ENCODE measurements around the gene SLC25A47. TPM values are rescaled to one million over a fixed set of nuclear protein-coding genes. Genes with fewer than 3 reads are reported as not detected.

Gene SLC25A47
- total RNA-seq, 2 donors from 2014 or later: not detected

GRCh38 chr14:100370003-100370402 lies 46.9 kb downstream of the SLC25A47 start:
- no peaks in the 10 kb centered on the region for H3K27me3 ChIP-seq
- no peak overlapping the region for H3K27ac ChIP-seq
- intact Hi-C loops (cut with DNase I): loop anchor here (10.0 kb wide), 1 partner anchor 55 kb away; no protein-coding TSS in a partner anchor
- no peak overlapping the region for H3K4me3 ChIP-seq
- H3K9me3 ChIP-seq: no peaks in the 10 kb centered on the region
- H3K36me3 ChIP-seq (replicated peaks in 1 of 2; ENCODE audit: insufficient read depth in 1 of 2, low read depth in 2 of 2): no peaks in the 10 kb centered on the region
- DNase-seq (no peak), ATAC-seq (no peak)
- WGBS, 2 donors: 87 to 90% methylated on average over 4 of the region's 4 CpGs
- no peak for TF ChIP-seq CTCF (IDR thresholded peaks at IDR 0.05)
- TF ChIP-seq POLR2A (IDR thresholded peaks at IDR 0.05): no peak
- peaks cover 6% of the 10 kb centered on the region for H3K4me1 ChIP-seq

GRCh38 chr14:100371773-100372172 lies 48.6 kb downstream of the SLC25A47 start:
- no peaks in the 10 kb centered on the region for H3K27me3 ChIP-seq
- intact Hi-C loops (cut with DNase I): loop anchor here (10.0 kb wide), 1 partner anchor 57 kb away; no protein-coding TSS in a partner anchor
- H3K36me3 ChIP-seq (replicated peaks in 1 of 2; ENCODE audit: insufficient read depth in 1 of 2, low read depth in 2 of 2): no peaks in the 10 kb centered on the region
- H3K4me1 ChIP-seq: peaks cover 15% of the 10 kb centered on the region
- 85 to 86% methylated on average over 6 of the region's 6 CpGs for WGBS, 2 donors
- ATAC-seq: no peak
- H3K9me3 ChIP-seq: no peaks in the 10 kb centered on the region
- TF ChIP-seq POLR2A (IDR thresholded peaks at IDR 0.05) (no peak), CTCF (IDR thresholded peaks at IDR 0.05) (no peak)
- no peak for DNase-seq
- no peak overlapping the region for H3K4me3 ChIP-seq
- H3K27ac ChIP-seq: no peak overlapping the region

GRCh38 chr14:100372357-100373048 lies 49.4 kb downstream of the SLC25A47 start:
- Histone ChIP-seq H3K27ac (no peak overlapping the region), H3K36me3 (replicated peaks in 1 of 2; ENCODE audit: insufficient read depth in 1 of 2, low read depth in 2 of 2) (no peaks in the 10 kb centered on the region), H3K9me3 (no peaks in the 10 kb centered on the region), H3K27me3 (no peaks in the 10 kb centered on the region), H3K4me3 (no peak overlapping the region), H3K4me1 (peaks cover 22% of the 10 kb centered on the region)
- TF ChIP-seq POLR2A (IDR thresholded peaks at IDR 0.05) (no peak), CTCF (IDR thresholded peaks at IDR 0.05) (no peak)
- DNase-seq (no peak), ATAC-seq (no peak)
- 71 to 80% methylated on average over 4 of the region's 4 CpGs for WGBS, 2 donors
- intact Hi-C loops (cut with DNase I): loop anchor here (10.0 kb wide), 1 partner anchor 58 kb away; no protein-coding TSS in a partner anchor

- no peak overlapping the region for H3K4me3 ChIP-seq
- no peaks in the 10 kb centered on the region for H3K9me3 ChIP-seq
- H3K27ac ChIP-seq: peak overlapping the region in 2 of 4 donors; percentile 86 to 92
- H3K4me1 ChIP-seq: peaks cover 29% of the 10 kb centered on the region
- H3K36me3 ChIP-seq (replicated peaks in 1 of 2; ENCODE audit: insufficient read depth in 1 of 2, low read depth in 2 of 2): no peaks in the 10 kb centered on the region
- ATAC-seq: no peak
- TF ChIP-seq CTCF (IDR thresholded peaks at IDR 0.05): no peak
- no peak for TF ChIP-seq POLR2A (IDR thresholded peaks at IDR 0.05)
- no peak for DNase-seq
- no peaks in the 10 kb centered on the region for H3K27me3 ChIP-seq
- intact Hi-C loops (cut with DNase I): loop anchor here (10.0 kb wide), 1 partner anchor 59 kb away; no protein-coding TSS in a partner anchor
- 65 to 72% methylated on average over 2 of the region's 2 CpGs for WGBS, 2 donors
These were observed 51.1 kb downstream of the SLC25A47 start for GRCh38 chr14:100374270-100374669.

GRCh38 chr14:100374876-100375265 lies 51.7 kb downstream of the SLC25A47 start:
- no peaks in the 10 kb centered on the region for H3K36me3 ChIP-seq (replicated peaks in 1 of 2; ENCODE audit: insufficient read depth in 1 of 2, low read depth in 2 of 2)
- H3K9me3 ChIP-seq: no peaks in the 10 kb centered on the region
- no peaks in the 10 kb centered on the region for H3K27me3 ChIP-seq
- H3K4me1 ChIP-seq: peaks cover 29% of the 10 kb centered on the region
- peak overlapping the region in 3 of 4 donors; percentile 65 to 92 (median 86) for H3K27ac ChIP-seq
- no peak for DNase-seq
- intact Hi-C loops (cut with DNase I): loop anchor here (10.0 kb wide), 1 partner anchor 60 kb away; no protein-coding TSS in a partner anchor
- no peak overlapping the region for H3K4me3 ChIP-seq
- no peak for TF ChIP-seq CTCF (IDR thresholded peaks at IDR 0.05)
- TF ChIP-seq POLR2A (IDR thresholded peaks at IDR 0.05): no peak
- 72 to 78% methylated on average over 8 of the region's 8 CpGs for WGBS, 2 donors
- no peak for ATAC-seq

All from body of pancreas (tissue), 4 donors.